ENCODE results near the gene KAZN. TPM values are rescaled to one million over a fixed set of nuclear protein-coding genes. Genes with fewer than 3 reads are reported as not detected.

KAZN gene
- total and polyA plus RNA-seq, 2 experiments from 2014 or later: 7.9 to 15.6 TPM

- H3K27me3 ChIP-seq: no peaks in the 10 kb centered on the region
- no peak overlapping the region for H3K27ac ChIP-seq
- H3K4me3 ChIP-seq: no peak overlapping the region
- no peaks in the 10 kb centered on the region for H3K36me3 ChIP-seq (replicated peaks; ENCODE audit: insufficient read depth, low read depth)
- no peak overlapping the region for H3K4me2 ChIP-seq
- no peak overlapping the region for H2AFZ ChIP-seq
- DNase-seq (ENCODE audit: low spot score): no peak
- no peaks in the 10 kb centered on the region for H4K20me1 ChIP-seq (ENCODE audit: insufficient read depth, poor library complexity, severe bottlenecking)
- peaks cover 3% of the 10 kb centered on the region for H3K9me3 ChIP-seq (ENCODE audit: low read depth)
- H3K4me1 ChIP-seq (ENCODE audit: insufficient read depth): no peaks in the 10 kb centered on the region
- H3K9me2 ChIP-seq (replicated peaks; ENCODE audit: insufficient read depth): no peaks in the 10 kb centered on the region
- whole genome bisulfite sequencing (ENCODE audit: low lambda C conversion rate, missing lambda C conversion rate): 97% methylated on average over 2 of the region's 2 CpGs
- TF ChIP-seq, protein P1, sequence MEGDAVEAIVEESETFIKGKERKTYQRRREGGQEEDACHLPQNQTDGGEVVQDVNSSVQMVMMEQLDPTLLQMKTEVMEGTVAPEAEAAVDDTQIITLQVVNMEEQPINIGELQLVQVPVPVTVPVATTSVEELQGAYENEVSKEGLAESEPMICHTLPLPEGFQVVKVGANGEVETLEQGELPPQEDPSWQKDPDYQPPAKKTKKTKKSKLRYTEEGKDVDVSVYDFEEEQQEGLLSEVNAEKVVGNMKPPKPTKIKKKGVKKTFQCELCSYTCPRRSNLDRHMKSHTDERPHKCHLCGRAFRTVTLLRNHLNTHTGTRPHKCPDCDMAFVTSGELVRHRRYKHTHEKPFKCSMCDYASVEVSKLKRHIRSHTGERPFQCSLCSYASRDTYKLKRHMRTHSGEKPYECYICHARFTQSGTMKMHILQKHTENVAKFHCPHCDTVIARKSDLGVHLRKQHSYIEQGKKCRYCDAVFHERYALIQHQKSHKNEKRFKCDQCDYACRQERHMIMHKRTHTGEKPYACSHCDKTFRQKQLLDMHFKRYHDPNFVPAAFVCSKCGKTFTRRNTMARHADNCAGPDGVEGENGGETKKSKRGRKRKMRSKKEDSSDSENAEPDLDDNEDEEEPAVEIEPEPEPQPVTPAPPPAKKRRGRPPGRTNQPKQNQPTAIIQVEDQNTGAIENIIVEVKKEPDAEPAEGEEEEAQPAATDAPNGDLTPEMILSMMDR (IDR thresholded peaks at IDR 0.05; ENCODE audit: poor library complexity): no peak
- TF ChIP-seq EZH2 (IDR thresholded peaks at IDR 0.05; ENCODE audit: borderline replicate concordance): no peak
- TF ChIP-seq EZH2phosphoT487 (IDR thresholded peaks at IDR 0.05; ENCODE audit: low read depth, severe bottlenecking, unreplicated experiment): no peak
- no peaks in the 10 kb centered on the region for H3K79me2 ChIP-seq
Measured at GRCh38 chr1:14806772-14807171, 208.3 kb downstream of the KAZN start.

DNA sequence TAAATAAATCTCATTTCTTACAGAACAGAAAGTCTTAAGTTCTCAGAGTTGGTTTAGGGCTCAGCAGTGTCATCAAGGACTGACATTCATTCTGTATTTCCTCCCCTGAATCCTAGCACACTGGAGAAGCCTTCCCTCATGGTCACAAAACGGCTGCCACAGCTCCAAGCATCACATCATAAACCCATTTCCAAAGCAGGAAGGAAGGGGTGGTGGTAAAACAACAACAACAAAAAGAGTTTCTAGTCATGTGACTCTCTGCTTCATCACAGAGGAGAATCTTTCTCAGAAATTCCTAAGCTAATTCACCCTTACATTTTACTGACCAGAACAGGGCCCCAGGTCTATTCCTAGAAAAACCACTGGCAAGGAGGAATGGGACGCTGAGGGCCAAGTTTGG is 210.3 kb downstream of the KAZN start:
- Histone ChIP-seq H3K9me3 (ENCODE audit: low read depth) (peaks cover 3% of the 10 kb centered on the region), H3K79me2 (no peaks in the 10 kb centered on the region), H2AFZ (no peak overlapping the region), H3K9me2 (replicated peaks; ENCODE audit: insufficient read depth) (no peaks in the 10 kb centered on the region), H3K4me3 (no peak overlapping the region), H3K27ac (no peak overlapping the region), H3K27me3 (no peaks in the 10 kb centered on the region), H3K4me2 (no peak overlapping the region), H4K20me1 (ENCODE audit: insufficient read depth, poor library complexity, severe bottlenecking) (no peaks in the 10 kb centered on the region), H3K36me3 (replicated peaks; ENCODE audit: insufficient read depth, low read depth) (no peaks in the 10 kb centered on the region), H3K4me1 (ENCODE audit: insufficient read depth) (no peaks in the 10 kb centered on the region)
- TF ChIP-seq, protein P1 (IDR thresholded peaks at IDR 0.05; ENCODE audit: poor library complexity): no peak
- TF ChIP-seq EZH2phosphoT487 (IDR thresholded peaks at IDR 0.05; ENCODE audit: low read depth, severe bottlenecking, unreplicated experiment): no peak
- no peak for TF ChIP-seq EZH2 (IDR thresholded peaks at IDR 0.05; ENCODE audit: borderline replicate concordance)
- no peak for DNase-seq (ENCODE audit: low spot score)
- 93% methylated on average over 2 of the region's 2 CpGs for WGBS (ENCODE audit: low lambda C conversion rate, missing lambda C conversion rate)

DNA sequence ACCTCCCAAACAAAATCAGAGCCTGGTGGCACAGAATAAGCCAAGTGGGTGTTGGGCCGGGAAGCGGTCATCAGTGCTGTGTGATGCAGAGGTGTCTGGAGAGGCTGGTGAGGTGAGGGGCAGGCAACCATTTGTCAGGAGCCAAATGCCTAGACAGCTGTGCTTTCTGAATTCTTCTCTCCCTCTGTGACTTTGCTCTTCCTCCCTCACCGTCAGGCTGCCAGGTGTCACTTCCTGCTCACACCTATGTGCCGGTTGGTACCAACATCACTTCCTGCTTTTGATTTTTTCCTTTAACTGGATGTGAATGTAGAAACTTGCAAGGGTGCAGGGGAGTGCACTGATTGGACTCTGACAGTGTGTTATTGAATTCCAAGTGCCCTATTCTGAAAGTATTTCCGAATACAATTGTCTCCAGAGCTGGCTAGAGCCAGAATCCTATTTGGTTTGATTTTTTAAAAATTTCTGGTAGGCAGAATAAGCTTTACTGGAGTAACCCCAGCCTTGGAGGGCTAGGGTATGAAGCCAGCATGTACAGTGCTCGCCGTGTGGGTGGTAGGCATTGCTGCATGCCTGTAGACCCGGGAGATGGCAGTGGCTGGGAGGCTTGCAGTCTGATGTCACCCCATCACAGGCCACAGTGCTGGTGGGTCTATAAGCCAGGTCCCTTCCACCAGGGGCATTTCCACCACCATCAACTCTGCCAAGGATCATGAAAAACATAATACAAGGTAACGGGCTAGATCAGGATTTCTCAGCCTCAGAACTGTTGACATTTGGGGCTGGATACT is 210.9 kb downstream of the KAZN start:
- DNase-seq (ENCODE audit: low spot score): no peak
- 96% methylated on average over 9 of the region's 9 CpGs for WGBS (ENCODE audit: low lambda C conversion rate, missing lambda C conversion rate)

More for the DNA sequence above, 210.9 kb downstream of the KAZN start:
- Histone ChIP-seq H2AFZ (no peak overlapping the region), H3K36me3 (replicated peaks; ENCODE audit: insufficient read depth, low read depth) (no peaks in the 10 kb centered on the region), H3K4me1 (ENCODE audit: insufficient read depth) (no peaks in the 10 kb centered on the region), H4K20me1 (ENCODE audit: insufficient read depth, poor library complexity, severe bottlenecking) (no peaks in the 10 kb centered on the region), H3K9me2 (replicated peaks; ENCODE audit: insufficient read depth) (no peaks in the 10 kb centered on the region), H3K79me2 (no peaks in the 10 kb centered on the region), H3K27ac (no peak overlapping the region), H3K27me3 (no peaks in the 10 kb centered on the region), H3K4me3 (no peak overlapping the region), H3K9me3 (ENCODE audit: low read depth) (peaks cover 3% of the 10 kb centered on the region), H3K4me2 (no peak overlapping the region)
- TF ChIP-seq, protein P1 (IDR thresholded peaks at IDR 0.05; ENCODE audit: poor library complexity): no peak
- TF ChIP-seq EZH2 (IDR thresholded peaks at IDR 0.05; ENCODE audit: borderline replicate concordance): no peak
- no peak for TF ChIP-seq EZH2phosphoT487 (IDR thresholded peaks at IDR 0.05; ENCODE audit: low read depth, severe bottlenecking, unreplicated experiment)
